ENCODE measurements around the gene LRRC75A.

DNA sequence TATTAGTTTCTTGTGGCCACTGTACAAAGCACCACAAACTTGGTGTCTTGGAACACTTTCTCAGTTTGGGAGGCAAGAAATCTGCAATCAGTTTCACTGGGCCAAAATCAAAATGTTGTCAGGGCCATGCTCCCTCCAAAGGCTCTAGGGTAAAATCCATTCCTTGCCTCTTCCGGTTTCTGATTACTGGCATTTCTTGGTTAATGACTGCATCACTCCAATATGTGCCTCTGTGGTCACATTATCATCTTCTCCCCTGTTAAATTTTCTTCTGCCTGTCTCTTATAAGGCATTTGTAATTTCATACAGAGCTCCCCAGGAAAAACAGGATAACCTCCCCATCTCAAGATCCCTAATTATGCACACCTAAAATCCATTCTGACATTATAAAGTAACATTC, 42.2 kb upstream of the LRRC75A start:
- TF ChIP-seq, protein P1, sequence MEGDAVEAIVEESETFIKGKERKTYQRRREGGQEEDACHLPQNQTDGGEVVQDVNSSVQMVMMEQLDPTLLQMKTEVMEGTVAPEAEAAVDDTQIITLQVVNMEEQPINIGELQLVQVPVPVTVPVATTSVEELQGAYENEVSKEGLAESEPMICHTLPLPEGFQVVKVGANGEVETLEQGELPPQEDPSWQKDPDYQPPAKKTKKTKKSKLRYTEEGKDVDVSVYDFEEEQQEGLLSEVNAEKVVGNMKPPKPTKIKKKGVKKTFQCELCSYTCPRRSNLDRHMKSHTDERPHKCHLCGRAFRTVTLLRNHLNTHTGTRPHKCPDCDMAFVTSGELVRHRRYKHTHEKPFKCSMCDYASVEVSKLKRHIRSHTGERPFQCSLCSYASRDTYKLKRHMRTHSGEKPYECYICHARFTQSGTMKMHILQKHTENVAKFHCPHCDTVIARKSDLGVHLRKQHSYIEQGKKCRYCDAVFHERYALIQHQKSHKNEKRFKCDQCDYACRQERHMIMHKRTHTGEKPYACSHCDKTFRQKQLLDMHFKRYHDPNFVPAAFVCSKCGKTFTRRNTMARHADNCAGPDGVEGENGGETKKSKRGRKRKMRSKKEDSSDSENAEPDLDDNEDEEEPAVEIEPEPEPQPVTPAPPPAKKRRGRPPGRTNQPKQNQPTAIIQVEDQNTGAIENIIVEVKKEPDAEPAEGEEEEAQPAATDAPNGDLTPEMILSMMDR (IDR thresholded peaks at IDR 0.05; ENCODE audit: borderline replicate concordance, extremely low read depth, low read length, poor library complexity, severe bottlenecking), result no peak
- TF ChIP-seq EZH2 (IDR thresholded peaks at IDR 0.05; ENCODE audit: borderline replicate concordance, low read depth, low read length, severe bottlenecking), result no peak
